GM12801 (cell line): Measurements from ENCODE around the gene APBB2.

Source experiments
- TF ChIP-seq, protein P1 (sequence below): IDR thresholded peaks from one replicate; pipeline ENCODE4 v1.5.1; 2011; ENCODE audit warnings: control low read depth; ENCODE audit not compliant: insufficient read length; ENCODE audit errors: extremely low read depth

Gene APBB2

DNA sequence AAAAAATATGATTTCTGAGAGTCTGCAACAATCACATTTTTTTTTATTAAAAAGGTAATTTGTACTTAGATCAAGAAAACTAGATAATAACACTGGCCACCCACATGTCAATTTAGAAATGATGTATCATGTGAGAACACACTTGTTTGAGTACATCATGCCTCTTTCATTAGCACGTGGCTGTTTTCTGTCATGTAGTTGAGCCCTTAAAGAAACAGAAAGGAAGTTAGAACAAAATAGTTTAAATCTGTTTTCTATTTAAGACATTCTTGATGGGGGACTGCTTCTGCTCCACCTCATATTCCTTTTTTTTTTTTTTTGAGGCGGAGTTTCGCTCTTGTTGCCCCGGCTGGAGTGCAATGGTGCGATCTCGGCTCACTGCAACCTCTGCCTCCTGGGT, 257.1 kb downstream of the APBB2 start:
- TF ChIP-seq, protein P1, sequence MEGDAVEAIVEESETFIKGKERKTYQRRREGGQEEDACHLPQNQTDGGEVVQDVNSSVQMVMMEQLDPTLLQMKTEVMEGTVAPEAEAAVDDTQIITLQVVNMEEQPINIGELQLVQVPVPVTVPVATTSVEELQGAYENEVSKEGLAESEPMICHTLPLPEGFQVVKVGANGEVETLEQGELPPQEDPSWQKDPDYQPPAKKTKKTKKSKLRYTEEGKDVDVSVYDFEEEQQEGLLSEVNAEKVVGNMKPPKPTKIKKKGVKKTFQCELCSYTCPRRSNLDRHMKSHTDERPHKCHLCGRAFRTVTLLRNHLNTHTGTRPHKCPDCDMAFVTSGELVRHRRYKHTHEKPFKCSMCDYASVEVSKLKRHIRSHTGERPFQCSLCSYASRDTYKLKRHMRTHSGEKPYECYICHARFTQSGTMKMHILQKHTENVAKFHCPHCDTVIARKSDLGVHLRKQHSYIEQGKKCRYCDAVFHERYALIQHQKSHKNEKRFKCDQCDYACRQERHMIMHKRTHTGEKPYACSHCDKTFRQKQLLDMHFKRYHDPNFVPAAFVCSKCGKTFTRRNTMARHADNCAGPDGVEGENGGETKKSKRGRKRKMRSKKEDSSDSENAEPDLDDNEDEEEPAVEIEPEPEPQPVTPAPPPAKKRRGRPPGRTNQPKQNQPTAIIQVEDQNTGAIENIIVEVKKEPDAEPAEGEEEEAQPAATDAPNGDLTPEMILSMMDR, result no peak

DNA sequence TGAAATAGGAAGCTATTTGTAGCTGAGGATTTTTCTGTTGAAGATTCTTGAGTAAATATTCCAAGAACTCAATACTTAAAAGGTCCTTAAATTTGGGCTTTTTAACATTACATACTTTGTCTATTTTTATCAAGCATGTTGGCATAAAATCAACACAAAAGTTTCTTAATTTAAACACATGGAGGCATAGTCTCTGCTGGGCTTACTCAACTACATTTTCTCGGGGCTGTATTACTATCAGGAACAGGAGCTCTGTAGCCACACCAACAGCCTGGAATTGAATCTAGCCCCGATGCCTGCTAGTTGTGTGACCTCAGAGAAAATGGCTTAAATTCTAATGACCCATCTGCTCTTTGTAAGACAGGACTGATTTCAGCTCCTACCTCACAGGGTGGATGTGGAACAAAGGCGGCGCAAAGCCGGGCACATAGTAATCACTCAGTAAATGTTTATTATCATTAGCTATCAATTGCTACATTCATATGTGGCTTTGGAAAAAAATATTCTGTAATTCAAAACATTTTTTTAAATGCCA, 257.6 kb downstream of the APBB2 start:
- TF ChIP-seq, protein P1, result no peak

DNA sequence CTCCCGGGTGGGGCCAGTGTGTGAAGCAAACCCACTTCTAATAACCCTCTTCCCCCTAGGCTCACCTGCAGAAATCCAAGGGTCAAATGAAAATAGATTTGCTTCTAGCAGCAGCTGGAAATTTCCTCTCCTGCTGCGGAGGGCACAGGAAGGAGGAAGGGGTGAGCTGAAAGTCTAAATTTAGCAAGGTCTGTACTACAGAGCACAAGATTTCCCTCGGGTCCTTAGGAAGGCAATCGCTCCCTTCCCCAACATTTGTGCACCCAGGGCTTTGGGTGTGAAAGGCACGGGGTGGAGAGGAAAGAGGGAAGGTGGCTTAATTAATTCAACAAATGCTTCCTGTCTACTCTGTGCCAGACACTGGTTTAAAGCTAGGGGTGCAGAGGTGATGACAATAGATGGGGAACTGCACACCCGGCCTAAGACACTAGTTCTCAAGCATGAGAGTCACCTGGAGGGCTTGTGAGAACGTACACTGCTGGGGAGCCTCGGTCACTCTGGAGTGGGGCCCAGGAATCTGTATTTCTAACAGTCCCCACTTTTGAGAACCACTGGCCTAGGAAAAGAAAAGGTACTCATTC, 260.2 kb downstream of the APBB2 start:
- TF ChIP-seq, protein P1, result no peak

DNA sequence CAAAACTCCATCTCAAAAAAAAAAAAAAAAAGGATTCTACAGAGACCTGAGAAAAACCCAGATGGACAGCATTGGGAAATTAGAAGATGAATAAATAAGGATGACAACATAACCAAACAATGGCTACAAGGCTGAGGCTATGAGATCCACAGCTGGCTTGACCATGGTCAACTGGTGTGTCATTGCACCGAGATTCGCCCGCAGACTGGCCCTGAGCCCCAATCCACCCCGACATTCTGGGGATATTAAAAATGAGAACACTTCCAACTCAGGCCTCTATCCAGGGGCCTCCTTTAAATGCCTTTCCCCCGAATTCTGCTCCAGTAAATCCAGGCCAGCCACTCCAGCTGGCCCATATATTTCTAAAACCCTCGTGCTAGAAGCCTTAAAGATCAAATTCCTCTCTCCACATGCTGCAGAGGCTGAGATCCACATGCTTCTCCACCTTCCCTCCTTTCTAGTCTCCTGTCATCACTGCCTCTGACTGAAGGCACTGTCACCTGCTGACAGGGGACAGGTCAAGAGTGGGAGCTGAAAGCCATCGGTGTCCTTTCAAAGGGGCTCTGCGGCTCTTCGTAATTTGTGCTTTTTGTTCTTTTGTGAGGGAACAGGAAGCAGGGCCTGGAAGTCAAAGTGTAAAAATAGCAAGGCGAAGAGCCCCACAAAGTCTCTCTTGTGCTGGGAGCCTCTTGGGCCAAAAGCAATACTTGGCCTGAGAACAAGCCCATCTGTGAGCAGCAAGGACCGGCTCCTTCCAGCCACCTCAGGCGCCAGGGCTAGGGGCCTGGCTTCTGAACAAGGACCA, 260.9 kb downstream of the APBB2 start:
- TF ChIP-seq, protein P1, result no peak

DNA sequence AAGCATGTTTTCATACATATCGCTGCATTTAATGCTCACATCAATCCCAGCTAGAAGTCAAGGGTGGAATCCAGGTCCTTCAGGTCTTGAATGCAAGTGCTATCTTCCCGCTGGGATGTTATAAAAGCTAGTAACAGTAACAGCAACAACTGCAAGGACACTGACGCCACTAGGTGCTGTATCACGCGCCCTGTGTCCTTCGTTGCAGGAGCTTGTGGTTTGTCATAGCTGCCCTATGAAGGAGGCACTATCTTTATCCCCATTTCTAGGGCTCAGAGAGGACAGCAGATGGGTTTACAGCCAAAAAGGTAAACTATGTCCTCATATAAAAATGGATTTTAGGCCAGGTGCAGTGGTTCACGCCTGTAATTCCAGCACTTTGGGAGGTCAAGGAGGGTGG, 261.7 kb downstream of the APBB2 start:
- TF ChIP-seq, protein P1, result no peak

DNA sequence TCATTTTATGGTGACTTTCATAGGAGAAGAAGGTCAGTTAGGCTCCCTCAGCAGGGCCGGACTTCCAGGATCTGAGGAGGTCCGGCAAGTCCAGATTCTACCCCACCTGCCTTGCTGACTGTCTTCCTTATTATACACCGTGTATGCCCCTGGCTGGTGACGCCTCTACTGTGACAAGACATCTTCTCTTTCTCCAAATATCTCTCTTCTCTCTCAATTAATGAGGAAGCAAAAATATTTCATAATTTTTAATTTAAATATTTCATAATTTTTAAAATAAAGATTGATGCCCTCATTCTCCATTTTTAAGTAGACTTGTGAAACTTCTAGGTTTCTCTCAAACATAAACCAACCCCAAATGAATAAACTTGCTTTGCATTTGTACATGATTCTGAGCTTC, 262.1 kb downstream of the APBB2 start:
- TF ChIP-seq, protein P1, result no peak

DNA sequence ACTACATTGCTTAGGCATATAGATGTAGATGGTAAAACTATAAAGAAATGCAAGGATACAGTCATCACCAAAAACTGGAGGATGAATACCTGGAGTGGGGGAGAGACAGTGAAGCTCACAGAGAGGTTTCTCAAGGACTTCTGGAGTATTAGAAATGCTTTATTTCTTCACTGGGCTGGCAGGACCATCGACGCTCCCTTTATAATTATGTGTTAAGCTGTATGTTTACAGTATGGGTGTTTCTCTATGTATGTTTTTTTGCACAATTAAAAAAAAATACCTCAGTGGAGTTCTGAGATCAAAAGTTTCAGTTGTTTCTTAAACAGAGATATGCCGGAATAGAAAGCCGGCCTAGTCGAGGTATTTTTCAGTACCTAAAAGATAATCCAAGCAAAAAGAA, 263.3 kb downstream of the APBB2 start:
- TF ChIP-seq, protein P1, result no peak
